Measurements from ENCODE around the gene USP5.

DNA sequence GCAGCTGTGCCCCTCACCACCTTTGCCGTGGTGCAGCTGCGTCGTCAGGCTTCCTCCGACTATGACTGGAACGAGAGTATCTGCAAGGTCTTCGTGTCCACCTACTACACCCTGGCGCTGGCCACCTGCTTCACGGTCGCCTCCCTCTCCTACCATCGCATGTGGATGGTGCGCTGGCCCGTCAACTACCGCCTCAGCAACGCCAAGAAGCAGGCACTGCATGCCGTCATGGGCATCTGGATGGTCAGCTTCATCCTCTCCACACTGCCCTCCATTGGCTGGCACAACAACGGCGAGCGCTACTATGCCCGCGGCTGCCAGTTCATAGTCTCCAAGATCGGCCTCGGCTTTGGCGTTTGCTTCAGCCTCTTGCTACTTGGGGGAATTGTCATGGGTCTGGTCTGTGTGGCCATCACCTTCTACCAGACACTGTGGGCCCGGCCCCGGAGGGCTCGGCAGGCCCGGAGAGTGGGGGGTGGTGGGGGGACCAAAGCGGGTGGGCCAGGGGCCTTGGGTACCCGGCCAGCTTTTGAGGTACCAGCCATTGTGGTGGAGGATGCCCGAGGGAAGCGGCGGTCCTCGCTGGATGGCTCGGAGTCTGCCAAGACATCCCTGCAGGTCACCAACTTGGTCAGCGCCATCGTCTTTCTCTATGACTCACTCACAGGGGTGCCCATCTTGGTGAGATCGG is 27.7 kb upstream of the USP5 start:
- TF ChIP-seq TCF7L2 (IDR thresholded peaks at IDR 0.05; ENCODE audit: borderline replicate concordance, extremely low read depth, insufficient read depth, insufficient read length): no peak
- TF ChIP-seq POLR2A (IDR thresholded peaks at IDR 0.05; ENCODE audit: borderline replicate concordance, extremely low read depth, insufficient read depth, insufficient read length): no peak
- TF ChIP-seq, protein P1, sequence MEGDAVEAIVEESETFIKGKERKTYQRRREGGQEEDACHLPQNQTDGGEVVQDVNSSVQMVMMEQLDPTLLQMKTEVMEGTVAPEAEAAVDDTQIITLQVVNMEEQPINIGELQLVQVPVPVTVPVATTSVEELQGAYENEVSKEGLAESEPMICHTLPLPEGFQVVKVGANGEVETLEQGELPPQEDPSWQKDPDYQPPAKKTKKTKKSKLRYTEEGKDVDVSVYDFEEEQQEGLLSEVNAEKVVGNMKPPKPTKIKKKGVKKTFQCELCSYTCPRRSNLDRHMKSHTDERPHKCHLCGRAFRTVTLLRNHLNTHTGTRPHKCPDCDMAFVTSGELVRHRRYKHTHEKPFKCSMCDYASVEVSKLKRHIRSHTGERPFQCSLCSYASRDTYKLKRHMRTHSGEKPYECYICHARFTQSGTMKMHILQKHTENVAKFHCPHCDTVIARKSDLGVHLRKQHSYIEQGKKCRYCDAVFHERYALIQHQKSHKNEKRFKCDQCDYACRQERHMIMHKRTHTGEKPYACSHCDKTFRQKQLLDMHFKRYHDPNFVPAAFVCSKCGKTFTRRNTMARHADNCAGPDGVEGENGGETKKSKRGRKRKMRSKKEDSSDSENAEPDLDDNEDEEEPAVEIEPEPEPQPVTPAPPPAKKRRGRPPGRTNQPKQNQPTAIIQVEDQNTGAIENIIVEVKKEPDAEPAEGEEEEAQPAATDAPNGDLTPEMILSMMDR (IDR thresholded peaks at IDR 0.05 in 2 of 3, conservative IDR thresholded peaks at IDR 0.05 in 1 of 3; ENCODE audit: borderline replicate concordance in 1 of 3, insufficient read depth in 1 of 3, low read depth in 2 of 3, low read length in 2 of 3): no peak
- no peak for TF ChIP-seq EGR1 (IDR thresholded peaks at IDR 0.05; ENCODE audit: low read depth)
- TF ChIP-seq, protein P2, sequence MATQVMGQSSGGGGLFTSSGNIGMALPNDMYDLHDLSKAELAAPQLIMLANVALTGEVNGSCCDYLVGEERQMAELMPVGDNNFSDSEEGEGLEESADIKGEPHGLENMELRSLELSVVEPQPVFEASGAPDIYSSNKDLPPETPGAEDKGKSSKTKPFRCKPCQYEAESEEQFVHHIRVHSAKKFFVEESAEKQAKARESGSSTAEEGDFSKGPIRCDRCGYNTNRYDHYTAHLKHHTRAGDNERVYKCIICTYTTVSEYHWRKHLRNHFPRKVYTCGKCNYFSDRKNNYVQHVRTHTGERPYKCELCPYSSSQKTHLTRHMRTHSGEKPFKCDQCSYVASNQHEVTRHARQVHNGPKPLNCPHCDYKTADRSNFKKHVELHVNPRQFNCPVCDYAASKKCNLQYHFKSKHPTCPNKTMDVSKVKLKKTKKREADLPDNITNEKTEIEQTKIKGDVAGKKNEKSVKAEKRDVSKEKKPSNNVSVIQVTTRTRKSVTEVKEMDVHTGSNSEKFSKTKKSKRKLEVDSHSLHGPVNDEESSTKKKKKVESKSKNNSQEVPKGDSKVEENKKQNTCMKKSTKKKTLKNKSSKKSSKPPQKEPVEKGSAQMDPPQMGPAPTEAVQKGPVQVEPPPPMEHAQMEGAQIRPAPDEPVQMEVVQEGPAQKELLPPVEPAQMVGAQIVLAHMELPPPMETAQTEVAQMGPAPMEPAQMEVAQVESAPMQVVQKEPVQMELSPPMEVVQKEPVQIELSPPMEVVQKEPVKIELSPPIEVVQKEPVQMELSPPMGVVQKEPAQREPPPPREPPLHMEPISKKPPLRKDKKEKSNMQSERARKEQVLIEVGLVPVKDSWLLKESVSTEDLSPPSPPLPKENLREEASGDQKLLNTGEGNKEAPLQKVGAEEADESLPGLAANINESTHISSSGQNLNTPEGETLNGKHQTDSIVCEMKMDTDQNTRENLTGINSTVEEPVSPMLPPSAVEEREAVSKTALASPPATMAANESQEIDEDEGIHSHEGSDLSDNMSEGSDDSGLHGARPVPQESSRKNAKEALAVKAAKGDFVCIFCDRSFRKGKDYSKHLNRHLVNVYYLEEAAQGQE (IDR thresholded peaks at IDR 0.05; ENCODE audit: low read depth): no peak
